GM04503 (cell line): ENCODE results near the gene CDCP1.

Experiments
- DNase-seq: peaks from one replicate; pipeline ENCODE4 v3.0.0-alpha.2; 2012; ENCODE audit warnings: low read depth

Gene CDCP1

GRCh38 chr3:45145681-45146614, at the start of gene CDCP1:
Gene CDCP1 (minus strand): TSS chr3:45146378. CDS start chr3:45146287, 91 bp downstream.
- DNase-seq, result no peak

- DNase-seq, result no peak
Observed at GRCh38 chr3:45194791-45195190, 48.6 kb upstream of the CDCP1 start.

- DNase-seq, result no peak
Observed at GRCh38 chr3:45191924-45192417, 45.8 kb upstream of the CDCP1 start.

- no peak for DNase-seq
Observed at GRCh38 chr3:45191424-45191823, 45.2 kb upstream of the CDCP1 start.

GRCh38 chr3:45188719-45189659, 42.8 kb upstream of the CDCP1 start:
- DNase-seq, result no peak

- DNase-seq, result no peak
Observed at GRCh38 chr3:45187694-45188141, 41.5 kb upstream of the CDCP1 start.

GRCh38 chr3:45186871-45187270, 40.7 kb upstream of the CDCP1 start:
- DNase-seq, result no peak

GRCh38 chr3:45185461-45185860, 39.3 kb upstream of the CDCP1 start:
- no peak for DNase-seq

GRCh38 chr3:45185052-45185451, 38.9 kb upstream of the CDCP1 start:
- DNase-seq, result no peak

- DNase-seq, result no peak
Observed at GRCh38 chr3:45183872-45184262, 37.7 kb upstream of the CDCP1 start.

GRCh38 chr3:45182915-45183871, 37.0 kb upstream of the CDCP1 start:
- no peak for DNase-seq

GRCh38 chr3:45181496-45181895, 35.3 kb upstream of the CDCP1 start:
- DNase-seq, result no peak

- no peak for DNase-seq
Observed at GRCh38 chr3:45180899-45181298, 34.7 kb upstream of the CDCP1 start.

GRCh38 chr3:45180051-45180450, 33.9 kb upstream of the CDCP1 start:
- DNase-seq, result no peak

- no peak for DNase-seq
Observed at GRCh38 chr3:45179163-45179562, 33.0 kb upstream of the CDCP1 start.

- no peak for DNase-seq
Observed at GRCh38 chr3:45178183-45179023, 32.2 kb upstream of the CDCP1 start.

- DNase-seq, result no peak
Observed at GRCh38 chr3:45176912-45177311, 30.7 kb upstream of the CDCP1 start.

GRCh38 chr3:45174234-45174633, 28.1 kb upstream of the CDCP1 start:
- no peak for DNase-seq

GRCh38 chr3:45173776-45174175, 27.6 kb upstream of the CDCP1 start:
- DNase-seq, result no peak

- DNase-seq, result no peak
Observed at GRCh38 chr3:45171283-45171682, 25.1 kb upstream of the CDCP1 start.
